ENCODE data around the gene C12orf42. TPM values are rescaled to one million over a fixed set of nuclear protein-coding genes. Genes with fewer than 3 reads are reported as not detected.

Gene C12orf42
- total RNA-seq, 1 experiment from 2014 or later, result not detected

GRCh38 chr12:103257763-103258162 lies 238.0 kb downstream of the C12orf42 start:
- no peak overlapping the region for H3K4me3 ChIP-seq (ENCODE audit: insufficient read depth, low read depth, low read length)
- DNase-seq, result no peak
- no peaks in the 10 kb centered on the region for H3K27me3 ChIP-seq (ENCODE audit: control insufficient read depth, insufficient read depth, low read length)
- no peaks in the 10 kb centered on the region for H3K36me3 ChIP-seq (replicated peaks; ENCODE audit: control insufficient read depth, insufficient read depth, low read length)

Other genes starting within 250 kb of the C12orf42 start
- gene STAB2, start 91.3 kb upstream of the C12orf42 start, total RNA-seq (2014; rRNA removed; shearing (Covaris generic)), result not detected in 2 replicates